ENCODE results near the gene HELT. TPM values are rescaled to one million over a fixed set of nuclear protein-coding genes. Genes with fewer than 3 reads are reported as not detected.
"Not testable (repeated sequence)": the region's sequence is repeated elsewhere in the genome, so short reads cannot be mapped to it uniquely, and the experiment has no call there.

The HELT gene
- total RNA-seq, 1 donor from 2014 or later: not detected

DNA sequence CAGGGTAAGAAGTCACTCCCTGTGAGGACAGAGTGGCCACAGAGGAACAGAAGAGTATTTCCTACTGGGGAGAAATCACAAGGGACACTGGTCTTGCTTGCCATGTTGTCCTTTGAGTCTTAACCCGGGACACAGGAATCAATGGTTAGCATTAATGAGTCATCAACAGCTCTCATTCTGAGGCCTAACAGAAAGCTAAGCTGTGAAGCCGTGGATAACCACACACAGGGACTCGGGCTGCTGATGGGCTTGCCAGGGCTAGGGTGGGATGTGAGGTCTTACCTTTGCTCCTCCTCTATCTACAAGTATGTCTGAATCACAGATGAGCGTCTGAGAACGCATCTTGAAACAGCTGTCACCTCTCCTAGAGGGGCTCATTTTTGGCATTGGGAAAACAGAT lies 22.2 kb downstream of the HELT start:
- no peak overlapping the region for H3K4me3 Mint-ChIP-seq
- DNase-seq (ENCODE audit: low read depth, low spot score): no peak
- H3K36me3 Mint-ChIP-seq (ENCODE audit: low read depth): no peaks in the 10 kb centered on the region
- no peak overlapping the region for H3K27ac Mint-ChIP-seq (ENCODE audit: unreplicated experiment)
- H3K4me1 Mint-ChIP-seq: peaks cover 5% of the 10 kb centered on the region
- peaks cover 55% of the 10 kb centered on the region for H3K27me3 Mint-ChIP-seq (ENCODE audit: low read depth)
- H3K9me3 Mint-ChIP-seq: peaks cover 7% of the 10 kb centered on the region
- TF ChIP-seq, protein P1, sequence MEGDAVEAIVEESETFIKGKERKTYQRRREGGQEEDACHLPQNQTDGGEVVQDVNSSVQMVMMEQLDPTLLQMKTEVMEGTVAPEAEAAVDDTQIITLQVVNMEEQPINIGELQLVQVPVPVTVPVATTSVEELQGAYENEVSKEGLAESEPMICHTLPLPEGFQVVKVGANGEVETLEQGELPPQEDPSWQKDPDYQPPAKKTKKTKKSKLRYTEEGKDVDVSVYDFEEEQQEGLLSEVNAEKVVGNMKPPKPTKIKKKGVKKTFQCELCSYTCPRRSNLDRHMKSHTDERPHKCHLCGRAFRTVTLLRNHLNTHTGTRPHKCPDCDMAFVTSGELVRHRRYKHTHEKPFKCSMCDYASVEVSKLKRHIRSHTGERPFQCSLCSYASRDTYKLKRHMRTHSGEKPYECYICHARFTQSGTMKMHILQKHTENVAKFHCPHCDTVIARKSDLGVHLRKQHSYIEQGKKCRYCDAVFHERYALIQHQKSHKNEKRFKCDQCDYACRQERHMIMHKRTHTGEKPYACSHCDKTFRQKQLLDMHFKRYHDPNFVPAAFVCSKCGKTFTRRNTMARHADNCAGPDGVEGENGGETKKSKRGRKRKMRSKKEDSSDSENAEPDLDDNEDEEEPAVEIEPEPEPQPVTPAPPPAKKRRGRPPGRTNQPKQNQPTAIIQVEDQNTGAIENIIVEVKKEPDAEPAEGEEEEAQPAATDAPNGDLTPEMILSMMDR (conservative IDR thresholded peaks at IDR 0.05): no peak

DNA sequence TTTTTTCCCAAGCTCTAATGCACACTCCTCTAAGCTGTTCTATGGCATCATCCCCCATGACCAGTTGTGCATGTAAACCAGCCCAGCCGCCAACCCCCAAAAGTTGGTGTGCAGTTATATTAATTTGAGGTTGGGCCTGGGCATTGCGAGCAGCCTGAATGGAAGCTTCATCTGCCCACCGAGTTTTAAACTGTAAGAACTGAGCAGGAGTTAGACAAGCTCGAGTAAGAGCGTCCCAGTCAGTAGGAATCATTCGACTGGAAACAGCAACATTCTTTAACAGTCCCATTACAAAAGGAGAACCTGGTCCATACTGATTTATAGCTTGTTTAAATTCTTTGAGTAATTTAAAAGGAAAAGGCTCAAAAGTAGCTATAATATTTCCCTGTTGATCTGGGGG lies 32.0 kb downstream of the HELT start:
- not testable (repeated sequence) for H3K9me3 Mint-ChIP-seq; H3K27ac Mint-ChIP-seq (ENCODE audit: unreplicated experiment); H3K4me3 Mint-ChIP-seq; H3K36me3 Mint-ChIP-seq (ENCODE audit: low read depth); DNase-seq (ENCODE audit: low read depth, low spot score)
- Mint-ChIP-seq H3K4me1 (peaks cover 24% of the 10 kb centered on the region), H3K27me3 (ENCODE audit: low read depth) (peaks cover 85% of the 10 kb centered on the region)

DNA sequence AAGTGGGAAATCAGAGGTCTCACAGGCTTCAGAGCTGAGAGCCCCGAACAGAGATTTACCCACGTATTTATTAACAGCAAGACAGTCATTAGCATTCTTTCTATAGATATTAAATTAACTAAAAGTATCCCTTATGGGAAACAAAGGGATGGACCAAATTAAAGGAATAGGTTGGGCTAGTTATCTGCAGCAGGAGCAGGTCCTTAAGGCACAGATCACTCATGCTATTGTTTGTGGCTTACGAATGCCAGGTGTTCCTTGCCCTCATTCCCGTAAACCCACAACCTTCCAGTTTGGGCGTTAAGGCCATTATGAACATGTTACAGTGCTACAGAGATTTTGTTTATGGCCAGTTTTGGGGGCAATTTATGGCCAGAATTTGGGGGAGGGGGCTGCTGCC lies 33.0 kb downstream of the HELT start:
- peaks cover 85% of the 10 kb centered on the region for H3K27me3 Mint-ChIP-seq (ENCODE audit: low read depth)
- DNase-seq (ENCODE audit: low read depth, low spot score); H3K27ac Mint-ChIP-seq (ENCODE audit: unreplicated experiment); H3K36me3 Mint-ChIP-seq (ENCODE audit: low read depth); H3K9me3 Mint-ChIP-seq; H3K4me3 Mint-ChIP-seq: not testable (repeated sequence)
- H3K4me1 Mint-ChIP-seq: peaks cover 30% of the 10 kb centered on the region

DNA sequence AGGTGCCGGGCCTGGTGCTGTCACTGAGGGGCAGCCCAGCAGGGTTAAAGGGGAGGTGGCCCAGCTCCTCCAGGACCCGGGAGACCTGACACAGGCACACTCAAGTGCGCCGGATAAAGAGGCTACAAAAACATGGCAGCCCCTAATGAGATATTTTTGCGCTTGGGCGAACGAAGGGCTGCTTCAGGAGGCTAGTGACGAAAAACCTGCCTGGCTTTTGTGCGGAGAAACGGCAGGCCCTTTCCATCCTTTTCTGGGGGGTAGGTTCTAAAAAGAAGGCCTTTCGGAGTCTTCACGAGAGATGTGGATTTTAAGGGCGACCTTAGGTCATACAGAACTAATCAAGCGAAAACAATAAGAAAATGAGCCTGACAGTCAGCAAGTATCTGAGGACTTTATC lies 35.5 kb downstream of the HELT start:
- H3K4me3 Mint-ChIP-seq: no peak overlapping the region
- TF ChIP-seq, protein P1 (conservative IDR thresholded peaks at IDR 0.05): no peak
- peaks cover 88% of the 10 kb centered on the region for H3K27me3 Mint-ChIP-seq (ENCODE audit: low read depth)
- H3K9me3 Mint-ChIP-seq: peaks cover 2% of the 10 kb centered on the region
- no peaks in the 10 kb centered on the region for H3K36me3 Mint-ChIP-seq (ENCODE audit: low read depth)
- H3K4me1 Mint-ChIP-seq: peaks cover 30% of the 10 kb centered on the region
- no peak overlapping the region for H3K27ac Mint-ChIP-seq (ENCODE audit: unreplicated experiment)
- no peak for DNase-seq (ENCODE audit: low read depth, low spot score)

DNA sequence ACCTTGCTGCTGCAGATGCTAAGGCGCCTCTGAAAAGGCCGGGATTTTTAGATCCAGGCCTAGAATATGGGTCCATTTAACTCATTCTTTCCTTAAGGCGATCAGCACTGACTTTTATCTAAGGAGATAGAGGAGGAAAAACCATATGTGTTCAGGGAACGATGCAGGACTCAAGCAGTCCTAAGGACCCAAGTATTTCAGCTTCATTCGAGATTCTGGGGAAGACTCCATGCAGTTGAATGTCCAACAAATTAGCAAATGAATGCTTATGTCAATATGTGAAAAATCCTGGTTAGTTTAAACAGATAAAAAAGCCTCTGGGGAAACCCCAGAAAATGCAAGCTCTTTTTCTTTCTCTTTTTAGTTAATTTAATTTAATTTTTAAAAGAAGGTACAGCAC lies 36.0 kb downstream of the HELT start:
- H3K27me3 Mint-ChIP-seq (ENCODE audit: low read depth): peaks cover 88% of the 10 kb centered on the region
- peaks cover 2% of the 10 kb centered on the region for H3K9me3 Mint-ChIP-seq

DNA sequence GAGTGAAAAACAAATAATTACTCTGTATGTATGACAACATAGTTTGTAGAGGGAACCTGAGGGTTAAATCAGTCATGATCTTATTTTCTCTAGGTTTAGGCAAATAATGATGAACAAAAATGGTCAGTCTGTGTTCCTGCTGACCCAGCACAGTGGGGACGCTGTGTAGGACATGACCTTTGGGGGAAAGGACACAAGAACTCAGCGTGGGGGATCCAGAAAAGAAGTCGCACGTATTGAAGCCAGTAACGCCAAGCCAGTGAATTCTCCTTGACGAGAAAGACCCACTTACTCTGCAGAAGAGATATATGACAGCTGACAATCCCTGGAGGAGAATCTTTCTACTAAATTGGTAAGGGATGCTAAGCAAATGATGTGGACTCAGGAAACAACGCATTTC lies 36.6 kb downstream of the HELT start:
- no peak overlapping the region for H3K4me3 Mint-ChIP-seq

More for the DNA sequence above, 36.0 kb downstream of the HELT start:
- Mint-ChIP-seq H3K4me1 (peaks cover 30% of the 10 kb centered on the region), H3K4me3 (no peak overlapping the region), H3K27ac (ENCODE audit: unreplicated experiment) (no peak overlapping the region), H3K36me3 (ENCODE audit: low read depth) (no peaks in the 10 kb centered on the region)
- TF ChIP-seq, protein P1 (conservative IDR thresholded peaks at IDR 0.05): no peak
- no peak for DNase-seq (ENCODE audit: low read depth, low spot score)

More for the DNA sequence above, 36.6 kb downstream of the HELT start:
- Mint-ChIP-seq H3K27me3 (ENCODE audit: low read depth) (peaks cover 90% of the 10 kb centered on the region), H3K27ac (ENCODE audit: unreplicated experiment) (no peak overlapping the region), H3K9me3 (peaks cover 2% of the 10 kb centered on the region), H3K36me3 (ENCODE audit: low read depth) (no peaks in the 10 kb centered on the region), H3K4me1 (peaks cover 29% of the 10 kb centered on the region)
- DNase-seq (ENCODE audit: low read depth, low spot score): no peak
- TF ChIP-seq, protein P1 (conservative IDR thresholded peaks at IDR 0.05): no peak

Data from neural crest cell (in vitro differentiated cells).